D721Med (cell line): Measurements from ENCODE around the gene TNFAIP2.

Experiments
- DNase-seq: peaks from one replicate; pipeline ENCODE4 v3.0.0; 2011; ENCODE audit warnings: low spot score; ENCODE audit not compliant: insufficient read length
- FAIRE-seq: peaks from 2 replicates; lab custom pipeline; 2011; peaks lifted over from hg19 to GRCh38; lab: Jason Lieb, UNC
- CTCF ChIP-seq: IDR thresholded peaks from 2 replicates; pipeline ENCODE4 v1.5.1; 2012; ENCODE audit warnings: mild to moderate bottlenecking, control low read depth; ENCODE audit not compliant: insufficient read depth; ENCODE audit errors: missing control alignments

TNFAIP2 gene

GRCh38 chr14:103090481-103091020 is 32.7 kb upstream of the TNFAIP2 start:
- no peak for TF ChIP-seq CTCF
- FAIRE-seq (no peak), DNase-seq (no peak)

- DNase-seq = peak; percentile 78
Measured at GRCh38 chr14:103091041-103091882, 32.0 kb upstream of the TNFAIP2 start.

GRCh38 chr14:103091883-103092222 is 31.4 kb upstream of the TNFAIP2 start:
- FAIRE-seq (no peak), DNase-seq (no peak)
- no peak for TF ChIP-seq CTCF

More at GRCh38 chr14:103091041-103091882, 32.0 kb upstream of the TNFAIP2 start:
- TF ChIP-seq CTCF = peak; percentile 38
- FAIRE-seq = no peak

- no peak for DNase-seq
- no peak for TF ChIP-seq CTCF
- FAIRE-seq = no peak
Measured at GRCh38 chr14:103093856-103094405, 29.3 kb upstream of the TNFAIP2 start.

- TF ChIP-seq CTCF = no peak
- FAIRE-seq (no peak), DNase-seq (no peak)
Measured at GRCh38 chr14:103094406-103095209, 28.7 kb upstream of the TNFAIP2 start, which contains the start of gene EXOC3L4. Gene EXOC3L4, plus strand, starts transcription at chr14:103094725. Its CDS starts 5,495 bp downstream, at chr14:103100220.

GRCh38 chr14:103095210-103095778 is 28.0 kb upstream of the TNFAIP2 start:
- FAIRE-seq = no peak
- TF ChIP-seq CTCF = no peak
- DNase-seq = no peak
